ENCODE measurements around the gene TAGLN2. TPM values are rescaled to one million over a fixed set of nuclear protein-coding genes. Genes with fewer than 3 reads are reported as not detected.
A peak's percentile ranks its signal among the peaks of the same experiment; 100 is the strongest.

TAGLN2 gene
- total and polyA plus RNA-seq, 9 of the 15 experiments (the other 6 are each of a cell fraction or from before 2014, with no cell fraction given): 192 to 683 (median 455) TPM

DNA sequence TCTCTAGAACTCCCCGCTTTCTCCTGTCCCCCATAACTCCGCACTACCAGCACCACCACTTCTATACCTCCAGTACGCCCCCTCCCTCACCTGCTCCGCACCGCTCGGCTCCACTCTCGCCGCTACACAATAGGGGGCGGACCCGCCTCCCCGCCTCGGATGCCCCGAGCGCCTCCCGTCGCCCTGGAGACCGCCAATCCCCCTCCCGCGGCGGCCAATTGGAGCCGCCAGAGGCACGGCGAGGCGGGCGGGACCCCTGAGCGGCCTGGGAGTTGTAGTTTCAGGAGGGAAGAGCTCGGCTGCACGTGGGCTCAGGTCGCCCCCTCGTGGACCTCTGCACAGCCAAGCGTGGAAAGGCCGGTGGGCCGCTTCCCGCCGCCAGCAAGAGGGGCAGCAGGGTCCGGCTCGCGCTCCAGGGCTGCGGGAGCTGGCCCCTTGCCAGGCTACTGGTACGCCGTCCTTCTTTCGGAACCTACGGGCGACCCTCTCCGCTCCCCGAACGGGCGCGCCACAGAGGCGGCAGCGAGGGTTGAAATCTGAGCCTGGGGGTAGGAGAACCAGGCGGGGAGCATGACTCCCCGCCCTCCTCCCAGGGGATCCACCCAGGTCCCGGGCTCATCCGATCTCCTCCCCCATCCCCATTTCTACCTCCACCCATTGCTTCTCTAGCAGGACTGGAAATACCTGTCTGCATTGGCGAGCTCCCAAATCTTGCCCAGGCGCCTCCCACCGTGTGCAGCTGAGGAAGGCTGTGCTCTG, 20.4 kb upstream of the TAGLN2 start, which contains the start of gene IGSF9 (continued):
- TF ChIP-seq ZNF699 (CRISPR knock-in tag; IDR thresholded peaks at IDR 0.05; ENCODE audit: insufficient replicate concordance): no peak
- TF ChIP-seq NFE2L1 (tag; IDR thresholded peaks at IDR 0.05; ENCODE audit: borderline replicate concordance, low read depth): no peak
- TF ChIP-seq EP400 (IDR thresholded peaks at IDR 0.05): peak; percentile 80; the same call in 1 of the 2 replicates
- TF ChIP-seq ZC3H11A (IDR thresholded peaks at IDR 0.05; ENCODE audit: low read depth, low read length): no peak
- TF ChIP-seq XRCC4 (IDR thresholded peaks at IDR 0.05; ENCODE audit: extremely low read depth, insufficient read depth, insufficient read length): no peak
- TF ChIP-seq RAD21 (CRISPR knock-in tag; conservative IDR thresholded peaks at IDR 0.05 in 1 of 2, IDR thresholded peaks at IDR 0.05 in 1 of 2): peak; percentile 70 to 75
- TF ChIP-seq TSHZ1 (CRISPR knock-in tag; IDR thresholded peaks at IDR 0.05): no peak
- TF ChIP-seq, protein P1, sequence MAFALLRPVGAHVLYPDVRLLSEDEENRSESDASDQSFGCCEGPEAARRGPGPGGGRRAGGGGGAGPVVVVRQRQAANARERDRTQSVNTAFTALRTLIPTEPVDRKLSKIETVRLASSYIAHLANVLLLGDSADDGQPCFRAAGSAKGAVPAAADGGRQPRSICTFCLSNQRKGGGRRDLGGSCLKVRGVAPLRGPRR (CRISPR knock-in tag; IDR thresholded peaks at IDR 0.05): no peak
- no peak for TF ChIP-seq MAFF (IDR thresholded peaks at IDR 0.05; ENCODE audit: low read length)
- no peak for TF ChIP-seq SREBF2 (CRISPR knock-in tag; IDR thresholded peaks at IDR 0.05)
- TF ChIP-seq CTBP1 (IDR thresholded peaks at IDR 0.05; ENCODE audit: borderline replicate concordance): peak; percentile 75
- TF ChIP-seq TEAD2 (tag; IDR thresholded peaks at IDR 0.05): no peak
- TF ChIP-seq HNRNPL (IDR thresholded peaks at IDR 0.05; ENCODE audit: low read depth, low read length): no peak
- TF ChIP-seq ADNP (tag; IDR thresholded peaks at IDR 0.05): no peak
- no peak for TF ChIP-seq GTF2F1 (IDR thresholded peaks at IDR 0.05; ENCODE audit: low read depth, low read length)
- TF ChIP-seq ZNF766 (CRISPR knock-in tag; conservative IDR thresholded peaks at IDR 0.05): no peak
- no peak for TF ChIP-seq ILK (tag; IDR thresholded peaks at IDR 0.05; ENCODE audit: borderline replicate concordance, low read depth)
- TF ChIP-seq, protein P2, sequence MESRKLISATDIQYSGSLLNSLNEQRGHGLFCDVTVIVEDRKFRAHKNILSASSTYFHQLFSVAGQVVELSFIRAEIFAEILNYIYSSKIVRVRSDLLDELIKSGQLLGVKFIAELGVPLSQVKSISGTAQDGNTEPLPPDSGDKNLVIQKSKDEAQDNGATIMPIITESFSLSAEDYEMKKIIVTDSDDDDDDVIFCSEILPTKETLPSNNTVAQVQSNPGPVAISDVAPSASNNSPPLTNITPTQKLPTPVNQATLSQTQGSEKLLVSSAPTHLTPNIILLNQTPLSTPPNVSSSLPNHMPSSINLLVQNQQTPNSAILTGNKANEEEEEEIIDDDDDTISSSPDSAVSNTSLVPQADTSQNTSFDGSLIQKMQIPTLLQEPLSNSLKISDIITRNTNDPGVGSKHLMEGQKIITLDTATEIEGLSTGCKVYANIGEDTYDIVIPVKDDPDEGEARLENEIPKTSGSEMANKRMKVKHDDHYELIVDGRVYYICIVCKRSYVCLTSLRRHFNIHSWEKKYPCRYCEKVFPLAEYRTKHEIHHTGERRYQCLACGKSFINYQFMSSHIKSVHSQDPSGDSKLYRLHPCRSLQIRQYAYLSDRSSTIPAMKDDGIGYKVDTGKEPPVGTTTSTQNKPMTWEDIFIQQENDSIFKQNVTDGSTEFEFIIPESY (CRISPR knock-in tag; IDR thresholded peaks at IDR 0.05): peak; percentile 35; the same call in 1 of the 2 replicates
- TF ChIP-seq TARDBP (IDR thresholded peaks at IDR 0.05): 0 out of 2 replicates have a peak, but pooled peaks have one; percentile 35
- TF ChIP-seq SNIP1 (IDR thresholded peaks at IDR 0.05; ENCODE audit: low read depth): no peak
- TF ChIP-seq HDAC8 (tag; IDR thresholded peaks at IDR 0.05): no peak
